ENCODE data around the gene ZSWIM5. TPM values are rescaled to one million over a fixed set of nuclear protein-coding genes. Genes with fewer than 3 reads are reported as not detected.

Gene ZSWIM5
- total and polyA plus RNA-seq, 9 of the 15 experiments (the other 6 are each of a cell fraction or from before 2014, with no cell fraction given) = under 0.01 to 0.07 (median 0.03) TPM; not detected in 3

- TF ChIP-seq PRDM10 (IDR thresholded peaks at IDR 0.05; ENCODE audit: partially characterized antibody) (no peak), SIX5 (IDR thresholded peaks at IDR 0.05; ENCODE audit: borderline replicate concordance in 1 of 2, insufficient read depth in 1 of 2, low read depth in 1 of 2, low read length in 2 of 2) (peak; percentile 23 to 24; a peak in 1 of 4 replicates), PREB (CRISPR knock-in tag; IDR thresholded peaks at IDR 0.05) (peak; percentile 61; the same call in 1 of the 2 replicates), ZKSCAN1 (IDR thresholded peaks at IDR 0.05; ENCODE audit: low read depth, low read length) (no peak; the same call in 1 of the 2 replicates), MEF2A (IDR thresholded peaks at IDR 0.05; ENCODE audit: control insufficient read depth, low read depth, low read length) (peak; percentile 1; the same call in 1 of the 2 replicates), LEF1 (IDR thresholded peaks at IDR 0.05) (no peak), FOXP1 (CRISPR knock-in tag; IDR thresholded peaks at IDR 0.05) (no peak), JUN (IDR thresholded peaks at IDR 0.05; ENCODE audit: borderline replicate concordance, low read depth, low read length) (no peak; the same call in 1 of the 2 replicates), JUN (CRISPR knock-in tag; IDR thresholded peaks at IDR 0.05; ENCODE audit: borderline replicate concordance) (no peak), ZC3H8 (IDR thresholded peaks at IDR 0.05) (no peak), BCL6 (CRISPR knock-in tag; IDR thresholded peaks at IDR 0.05) (no peak), SMC3 (conservative IDR thresholded peaks at IDR 0.05; ENCODE audit: insufficient read depth, low read depth, low read length) (0 out of 2 replicates have a peak, but pooled peaks have one; percentile 10), GABPB2 (CRISPR knock-in tag; conservative IDR thresholded peaks at IDR 0.05) (no peak), NFRKB (IDR thresholded peaks at IDR 0.05; ENCODE audit: low read depth) (peak; percentile 98), FOXA3 (CRISPR knock-in tag; conservative IDR thresholded peaks at IDR 0.05 in 1 of 2, IDR thresholded peaks at IDR 0.05 in 1 of 2) (0 out of 4 replicates have a peak, but pooled peaks of 1 of the 2 experiments have one; percentile 39), ZNF77 (CRISPR knock-in tag; IDR thresholded peaks at IDR 0.05) (no peak), ARNT (IDR thresholded peaks at IDR 0.05) (peak in 1 of 2 experiments; percentile 11; a peak in 2 of 4 replicates), POLR2AphosphoS5 (IDR thresholded peaks at IDR 0.05; ENCODE audit: control insufficient read depth, insufficient read depth, low read depth, low read length) (peak; percentile 65; the same call in 1 of the 2 replicates), ZNF274 (IDR thresholded peaks at IDR 0.05; ENCODE audit: borderline replicate concordance, low read depth, low read length) (no peak), CREBBP (IDR thresholded peaks at IDR 0.05; ENCODE audit: low read depth, low read length) (no peak), HEY1 (CRISPR knock-in tag; IDR thresholded peaks at IDR 0.05; ENCODE audit: borderline replicate concordance) (no peak), ZNF699 (CRISPR knock-in tag; IDR thresholded peaks at IDR 0.05; ENCODE audit: insufficient replicate concordance) (no peak), SNIP1 (IDR thresholded peaks at IDR 0.05; ENCODE audit: low read depth) (0 out of 2 replicates have a peak, but pooled peaks have one; percentile 12), TEAD1 (CRISPR knock-in tag; IDR thresholded peaks at IDR 0.05) (peak in 1 of 2 experiments; percentile 49), KAT8 (IDR thresholded peaks at IDR 0.05; ENCODE audit: low read depth) (no peak)
Observed at GRCh38 chr1:45011837-45012638, 194.4 kb downstream of the ZSWIM5 start, which contains the start of gene UROD (continued).
